ENCODE measurements around the gene NXPH3. TPM values are rescaled to one million over a fixed set of nuclear protein-coding genes. Genes with fewer than 3 reads are reported as not detected.

The NXPH3 gene
- total RNA-seq, 1 donor from 2014 or later, result 0.79 TPM

GRCh38 chr17:49582055-49582722 is 6.5 kb downstream of the NXPH3 start:
- Mint-ChIP-seq H3K27me3 (ENCODE audit: low read depth) (peaks cover 11% of the 10 kb centered on the region), H3K9me3 (no peaks in the 10 kb centered on the region), H3K4me3 (no peak overlapping the region), H3K4me1 (peaks cover 6% of the 10 kb centered on the region), H3K36me3 (ENCODE audit: low read depth) (no peaks in the 10 kb centered on the region), H3K27ac (ENCODE audit: unreplicated experiment) (no peak overlapping the region)
- TF ChIP-seq CTCF (conservative IDR thresholded peaks at IDR 0.05), result no peak
- no peak for DNase-seq (ENCODE audit: low read depth, low spot score)

- Mint-ChIP-seq H3K27me3 (ENCODE audit: low read depth) (peaks cover 5% of the 10 kb centered on the region), H3K27ac (ENCODE audit: unreplicated experiment) (no peak overlapping the region), H3K4me3 (no peak overlapping the region), H3K9me3 (no peaks in the 10 kb centered on the region), H3K36me3 (ENCODE audit: low read depth) (no peaks in the 10 kb centered on the region), H3K4me1 (peaks cover 6% of the 10 kb centered on the region)
- no peak for DNase-seq (ENCODE audit: low read depth, low spot score)
- no peak for TF ChIP-seq CTCF (conservative IDR thresholded peaks at IDR 0.05)
Measured at GRCh38 chr17:49582789-49583188, 7.1 kb downstream of the NXPH3 start.

- H3K27ac Mint-ChIP-seq (ENCODE audit: unreplicated experiment), result no peak overlapping the region
- peaks cover under 1% of the 10 kb centered on the region for H3K27me3 Mint-ChIP-seq (ENCODE audit: low read depth)
- H3K36me3 Mint-ChIP-seq (ENCODE audit: low read depth), result no peaks in the 10 kb centered on the region
- TF ChIP-seq CTCF (conservative IDR thresholded peaks at IDR 0.05), result no peak
- peaks cover 6% of the 10 kb centered on the region for H3K4me1 Mint-ChIP-seq
- H3K4me3 Mint-ChIP-seq, result no peak overlapping the region
- DNase-seq (ENCODE audit: low read depth, low spot score), result no peak
- no peaks in the 10 kb centered on the region for H3K9me3 Mint-ChIP-seq
Measured at GRCh38 chr17:49583226-49583625, 7.6 kb downstream of the NXPH3 start.

GRCh38 chr17:49583889-49584288 is 8.2 kb downstream of the NXPH3 start:
- Mint-ChIP-seq H3K27me3 (ENCODE audit: low read depth) (no peaks in the 10 kb centered on the region), H3K36me3 (ENCODE audit: low read depth) (no peaks in the 10 kb centered on the region), H3K4me1 (peaks cover 6% of the 10 kb centered on the region), H3K27ac (ENCODE audit: unreplicated experiment) (no peak overlapping the region), H3K9me3 (no peaks in the 10 kb centered on the region), H3K4me3 (peak overlapping the region; percentile 38)
- no peak for TF ChIP-seq CTCF (conservative IDR thresholded peaks at IDR 0.05)
- DNase-seq (ENCODE audit: low read depth, low spot score), result no peak

GRCh38 chr17:49585422-49586027 is 9.9 kb downstream of the NXPH3 start:
- no peak overlapping the region for H3K4me3 Mint-ChIP-seq
- H3K27me3 Mint-ChIP-seq (ENCODE audit: low read depth), result no peaks in the 10 kb centered on the region
- peak overlapping the region; percentile 6 for H3K27ac Mint-ChIP-seq (ENCODE audit: unreplicated experiment)
- no peak for DNase-seq (ENCODE audit: low read depth, low spot score)
- no peaks in the 10 kb centered on the region for H3K9me3 Mint-ChIP-seq
- H3K4me1 Mint-ChIP-seq, result peaks cover 6% of the 10 kb centered on the region
- no peaks in the 10 kb centered on the region for H3K36me3 Mint-ChIP-seq (ENCODE audit: low read depth)
- peak; percentile 44 for TF ChIP-seq CTCF (conservative IDR thresholded peaks at IDR 0.05)
